CD14-positive monocyte (primary cell): ENCODE measurements around the gene PRPF40B. TPM values are rescaled to one million over a fixed set of nuclear protein-coding genes. Genes with fewer than 3 reads are reported as not detected.
"Not testable (repeated sequence)": the region's sequence is repeated elsewhere in the genome, so short reads cannot be mapped to it uniquely, and the experiment has no call there.

Experiments used
- DNase-seq, 3 donors: peaks; one replicate each; pipeline ENCODE4 v3.0.0-alpha.2; 2011 to 2022
- H2AFZ ChIP-seq: 2 replicates; pipeline ENCODE4 v1.6.0; 2012; ENCODE audit warnings: mild to moderate bottlenecking, low read depth, low read length, inconsistent platforms; ENCODE audit not compliant: insufficient read depth, poor library complexity, severe bottlenecking
- H3K27ac ChIP-seq, 2 donors: 1 replicate in 1 of 2; 2 replicates in 1 of 2; pipeline ENCODE4 v1.5.1; 2012 to 2013; ENCODE audit warnings: low read length in 2 of 2, control low read depth in 1 of 2, inconsistent platforms in 1 of 2, low read depth in 1 of 2, mild to moderate bottlenecking in 1 of 2
- H3K27me3 ChIP-seq, 2 donors: one replicate each; pipeline versions ENCODE4 v1.6.0 to v1.6.1; 2011 to 2013; ENCODE audit warnings: low read length in 2 of 2; ENCODE audit not compliant: control insufficient read depth in 2 of 2, insufficient read depth in 2 of 2
- H3K36me3 ChIP-seq, 2 donors: replicated peaks in 1 of 2; 1 replicate in 1 of 2; 2 replicates in 1 of 2; pipeline versions ENCODE4 v1.5.1 to v1.6.1; 2012 to 2013; ENCODE audit warnings: low read length in 2 of 2, control low read depth in 1 of 2, inconsistent platforms in 1 of 2, mild to moderate bottlenecking in 1 of 2; ENCODE audit not compliant: insufficient read depth in 2 of 2, control insufficient read depth in 1 of 2
- H3K4me1 ChIP-seq, 2 donors: 1 replicate in 1 of 2; 2 replicates in 1 of 2; pipeline versions ENCODE4 v1.5.1 to v1.6.1; 2012 to 2013; ENCODE audit warnings: low read length in 2 of 2, control low read depth in 1 of 2, inconsistent platforms in 1 of 2, mild to moderate bottlenecking in 1 of 2, moderate library complexity in 1 of 2; ENCODE audit not compliant: insufficient read depth in 2 of 2, control insufficient read depth in 1 of 2
- H3K4me2 ChIP-seq: replicated peaks from 2 replicates; pipeline ENCODE3; 2012; ENCODE audit warnings: low read length, moderate library complexity, mild to moderate bottlenecking; ENCODE audit not compliant: poor library complexity, severe bottlenecking; ENCODE audit errors: extremely low read depth
- H3K4me3 ChIP-seq, 3 experiments: fragments of 200-600 bp in 1 of 3; sonication (generic) in 1 of 3; replicated peaks in 1 of 3; 1 replicate in 2 of 3; 2 replicates in 1 of 3; pipeline ENCODE4 v1.5.1; 2011 to 2013; ENCODE audit warnings: low read length in 3 of 3, mild to moderate bottlenecking in 3 of 3, control low read depth in 2 of 3, low read depth in 2 of 3, inconsistent platforms in 1 of 3, moderate library complexity in 1 of 3
- H3K79me2 ChIP-seq: 2 replicates; pipeline ENCODE4 v1.6.0; 2012; ENCODE audit warnings: mild to moderate bottlenecking, control low read depth, inconsistent platforms, low read length, moderate library complexity; ENCODE audit not compliant: insufficient read depth
- H3K9ac ChIP-seq: 2 replicates; pipeline ENCODE4 v1.6.0; 2017; ENCODE audit warnings: low read length, mild to moderate bottlenecking; ENCODE audit not compliant: insufficient read depth, poor library complexity, severe bottlenecking
- H3K9me3 ChIP-seq, 2 donors: replicated peaks in 1 of 2; 1 replicate in 1 of 2; 2 replicates in 1 of 2; pipeline versions ENCODE4 v1.5.1 to v1.6.1; 2012 to 2013; ENCODE audit warnings: low read length in 2 of 2, control low read depth in 1 of 2; ENCODE audit not compliant: control insufficient read depth in 1 of 2, insufficient read depth in 1 of 2
- H4K20me1 ChIP-seq: 2 replicates; pipeline ENCODE4 v1.6.0; 2012; ENCODE audit warnings: mild to moderate bottlenecking, low read length, control low read depth, moderate library complexity; ENCODE audit not compliant: insufficient read depth
- H3K27ac Mint-ChIP-seq, 7 donors: one replicate each; pipeline ENCODE4 v1.8.0; 2020; ENCODE audit warnings: mild to moderate bottlenecking in 7 of 7, mixed read lengths in 7 of 7, moderate library complexity in 6 of 7, inconsistent platforms in 2 of 7
- H3K27me3 Mint-ChIP-seq, 3 donors: one replicate each; pipeline ENCODE4 v1.8.0; 2021 to 2022; ENCODE audit warnings: low read depth in 3 of 3, mild to moderate bottlenecking in 3 of 3, mixed read lengths in 3 of 3, moderate library complexity in 3 of 3, inconsistent platforms in 1 of 3
- H3K36me3 Mint-ChIP-seq, 2 donors: one replicate each; pipeline ENCODE4 v1.8.0; 2020; ENCODE audit warnings: mixed read lengths in 2 of 2, inconsistent platforms in 1 of 2, mild to moderate bottlenecking in 1 of 2
- H3K4me1 Mint-ChIP-seq: one replicate; pipeline ENCODE4 v1.8.0; 2020; ENCODE audit warnings: mild to moderate bottlenecking, mixed read lengths
- H3K4me3 Mint-ChIP-seq, 2 donors: one replicate each; pipeline ENCODE4 v1.8.0; 2020; ENCODE audit warnings: mild to moderate bottlenecking in 2 of 2, mixed read lengths in 2 of 2, moderate library complexity in 1 of 2
- H3K9me3 Mint-ChIP-seq, 7 donors: one replicate each; pipeline ENCODE4 v1.8.0; 2020 to 2022; ENCODE audit warnings: mixed read lengths in 7 of 7, mild to moderate bottlenecking in 6 of 7, moderate library complexity in 6 of 7, inconsistent platforms in 2 of 7
- CTCF ChIP-seq: fragments of 200-600 bp; IDR thresholded peaks from one replicate; pipeline ENCODE4 v1.8.0; 2022; ENCODE audit warnings: antibody characterized with exemption, mild to moderate bottlenecking
- WGBS: methylation state at CpG from one replicate; pipeline ENCODE4 v1.1.5; 2013; ENCODE audit warnings: missing lambda C conversion rate; ENCODE audit not compliant: insufficient coverage; 5-methylcytosine and 5-hydroxymethylcytosine counted together
- intact Hi-C, 2 donors: fragments of 100-400 bp; cut with micrococcal nuclease; formaldehyde crosslinking; loops; one replicate each; pipeline versions ENCODE4 v1.15.0 to v1.15.1; 2023
- polyA plus RNA-seq, 3 donors: library from polyadenylated mRNA; depleted of rRNA in 1 of 3; unstranded in 2 of 3; stranded (reverse) in 1 of 3; fragments of 300-500 nt in 2 of 3; fragments of >200 nt in 1 of 3; fragmentation: Illumina TruSeq in 2 of 3; gene quantifications; 1 replicate in 2 of 3; 2 replicates in 1 of 3; pipeline ENCODE4 v1.2.3, GENCODE V29; 2012 to 2021

PRPF40B gene
- polyA plus RNA-seq, 3 donors: 0.14 to 1.3 (median 0.57) TPM

- no peak overlapping the region for H3K4me3 Mint-ChIP-seq
Observed at GRCh38 chr12:49609059-49609874, 14.1 kb upstream of the PRPF40B start.

DNA sequence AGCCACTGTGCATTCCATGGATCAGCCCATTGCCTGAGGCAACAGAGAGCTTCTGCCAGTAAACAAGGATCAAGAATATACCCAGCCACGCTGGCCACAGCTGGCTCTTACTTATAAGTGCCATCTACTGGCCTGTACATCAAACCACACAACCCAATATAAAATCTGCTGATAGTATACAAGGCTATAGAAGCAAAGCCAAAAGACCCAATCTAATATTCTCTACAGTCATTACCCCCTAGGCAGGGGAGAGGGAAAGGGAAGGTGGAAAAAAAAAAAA, 13.5 kb upstream of the PRPF40B start:
- Mint-ChIP-seq H3K27ac (no peak overlapping the region), H3K9me3 (peaks cover 5 to 22% (median 18%) of the 10 kb centered on the region in 7 donors), H3K4me1 (peaks cover 7% of the 10 kb centered on the region), H3K4me3 (no peak overlapping the region), H3K27me3 (peaks cover 2 to 23% (median 12%) of the 10 kb centered on the region in 3 donors), H3K36me3 (no peaks in the 10 kb centered on the region)
- Histone ChIP-seq H3K27me3 (no peaks in the 10 kb centered on the region), H2AFZ (no peak overlapping the region), H3K9me3 (peaks cover 0 to 13% of the 10 kb centered on the region in 2 donors), H3K79me2 (no peaks in the 10 kb centered on the region), H3K4me2 (no peak overlapping the region), H3K4me1 (no peaks in the 10 kb centered on the region), H3K4me3 (no peak overlapping the region), H3K27ac (no peak overlapping the region), H3K36me3 (no peaks in the 10 kb centered on the region), H3K9ac (no peak overlapping the region), H4K20me1 (no peaks in the 10 kb centered on the region)
- intact Hi-C loops: loop anchor here in 1 of 2 donors (2.0 kb wide), 1 partner anchor 25 kb away; no protein-coding TSS in a partner anchor
- WGBS: 100% methylated on average over 1 of the region's 1 CpG
- no peak for DNase-seq
- no peak for TF ChIP-seq CTCF

More at GRCh38 chr12:49609059-49609874, 14.1 kb upstream of the PRPF40B start:
- no CpG with 5 or more reads among the region's 2 CpGs for WGBS
- Histone ChIP-seq H3K9me3 (peaks cover 0 to 13% of the 10 kb centered on the region in 2 donors), H4K20me1 (no peaks in the 10 kb centered on the region), H2AFZ (no peak overlapping the region), H3K27ac (no peak overlapping the region), H3K4me1 (no peaks in the 10 kb centered on the region), H3K79me2 (no peaks in the 10 kb centered on the region), H3K9ac (no peak overlapping the region), H3K4me3 (no peak overlapping the region), H3K27me3 (no peaks in the 10 kb centered on the region), H3K36me3 (no peaks in the 10 kb centered on the region), H3K4me2 (no peak overlapping the region)
- Mint-ChIP-seq H3K27ac (no peak overlapping the region), H3K9me3 (peaks cover 5 to 22% (median 18%) of the 10 kb centered on the region in 7 donors), H3K4me1 (peaks cover 7% of the 10 kb centered on the region), H3K36me3 (no peaks in the 10 kb centered on the region), H3K27me3 (peaks cover 0 to 24% (median 11%) of the 10 kb centered on the region in 3 donors)
- intact Hi-C loops: no loop called here
- TF ChIP-seq CTCF: no peak
- no peak for DNase-seq

- H3K9me3 ChIP-seq: peaks cover 0 to 16% of the 10 kb centered on the region in 2 donors
- H3K27me3 ChIP-seq, H3K4me3 Mint-ChIP-seq, H3K36me3 ChIP-seq, H3K4me1 Mint-ChIP-seq, H3K79me2 ChIP-seq, H3K9ac ChIP-seq, H4K20me1 ChIP-seq, H3K4me2 ChIP-seq, DNase-seq, H2AFZ ChIP-seq, H3K4me1 ChIP-seq, H3K36me3 Mint-ChIP-seq, H3K4me3 ChIP-seq, H3K27ac Mint-ChIP-seq, H3K27ac ChIP-seq: not testable (repeated sequence)
- peaks cover 2 to 26% (median 17%) of the 10 kb centered on the region in 3 donors for H3K27me3 Mint-ChIP-seq
- WGBS: 95% methylated on average over 3 of the region's 4 CpGs
- H3K9me3 Mint-ChIP-seq: peaks cover 5 to 28% (median 24%) of the 10 kb centered on the region in 7 donors
- intact Hi-C loops: loop anchor here in 1 of 2 donors (2.0 kb wide), 1 partner anchor 24 kb away; no protein-coding TSS in a partner anchor
Observed at GRCh38 chr12:49610785-49611184, 12.6 kb upstream of the PRPF40B start.
